Measurements from ENCODE around the gene HEATR5B.
"Not testable (repeated sequence)": the region's sequence is repeated elsewhere in the genome, so short reads cannot be mapped to it uniquely, and the experiment has no call there.

The HEATR5B gene

GRCh38 chr2:37061776-37062175, 22.4 kb downstream of the HEATR5B start:
- DNase-seq (ENCODE audit: low spot score), result no peak

GRCh38 chr2:37061013-37061711, 23.0 kb downstream of the HEATR5B start:
- DNase-seq (ENCODE audit: low spot score), result no peak

- DNase-seq (ENCODE audit: low spot score), result no peak
These were observed 23.7 kb downstream of the HEATR5B start for GRCh38 chr2:37060446-37060845.

GRCh38 chr2:37059841-37060240, 24.3 kb downstream of the HEATR5B start:
- no peak for DNase-seq (ENCODE audit: low spot score)

GRCh38 chr2:37052600-37053332, 31.4 kb downstream of the HEATR5B start:
- DNase-seq (ENCODE audit: low spot score), result no peak

- no peak for DNase-seq (ENCODE audit: low spot score)
These were observed 44.6 kb downstream of the HEATR5B start for GRCh38 chr2:37039580-37039979.

- DNase-seq (ENCODE audit: low spot score), result no peak
These were observed 46.4 kb downstream of the HEATR5B start for GRCh38 chr2:37037771-37038170.

GRCh38 chr2:37029758-37030157, 54.4 kb downstream of the HEATR5B start:
- no peak for DNase-seq (ENCODE audit: low spot score)

- no peak for DNase-seq (ENCODE audit: low spot score)
These were observed 58.1 kb downstream of the HEATR5B start for GRCh38 chr2:37026050-37026449.

GRCh38 chr2:37020887-37021796, 63.0 kb downstream of the HEATR5B start:
- no peak for DNase-seq (ENCODE audit: low spot score)

GRCh38 chr2:37020212-37020886, 63.8 kb downstream of the HEATR5B start:
- no peak for DNase-seq (ENCODE audit: low spot score)

- no peak for DNase-seq (ENCODE audit: low spot score)
These were observed 70.9 kb downstream of the HEATR5B start for GRCh38 chr2:37013315-37013641.

- DNase-seq (ENCODE audit: low spot score), result no peak
These were observed 73.0 kb downstream of the HEATR5B start for GRCh38 chr2:37011130-37011529.

GRCh38 chr2:37005118-37005868, 78.9 kb downstream of the HEATR5B start:
- DNase-seq (ENCODE audit: low spot score), result no peak

GRCh38 chr2:37000988-37001556, 83.1 kb downstream of the HEATR5B start:
- DNase-seq (ENCODE audit: low spot score), result no peak

- DNase-seq (ENCODE audit: low spot score), result no peak
These were observed 83.9 kb downstream of the HEATR5B start for GRCh38 chr2:37000318-37000717.

GRCh38 chr2:36999416-36999815, 84.8 kb downstream of the HEATR5B start:
- DNase-seq (ENCODE audit: low spot score), result not testable (repeated sequence)

- DNase-seq (ENCODE audit: low spot score), result no peak
These were observed 90.1 kb downstream of the HEATR5B start for GRCh38 chr2:36993841-36994620.

GRCh38 chr2:36988008-36988407, 96.2 kb downstream of the HEATR5B start:
- DNase-seq (ENCODE audit: low spot score), result no peak

- no peak for DNase-seq (ENCODE audit: low spot score)
These were observed 101.7 kb downstream of the HEATR5B start for GRCh38 chr2:36982467-36982866.
